MM.1S (cell line): ENCODE measurements around the gene SRP19.

ENCODE experiments used
- EZH2 ChIP-seq: fragments of 300-600 bp; sonication (generic); optimal IDR thresholded peaks from 2 replicates; pipeline ENCODE3; 2017; ENCODE audit warnings: low read depth, mild to moderate bottlenecking, antibody characterized with exemption, low read length, mixed read lengths
- EZH2phosphoT487 ChIP-seq: fragments of 300-600 bp; sonication (generic); IDR thresholded peaks from 2 replicates; pipeline ENCODE4 v1.6.1; 2018; ENCODE audit warnings: antibody characterized with exemption, low read length
- TF ChIP-seq, protein P1 (sequence below): fragments of 300-600 bp; sonication (generic); IDR thresholded peaks from 2 replicates; pipeline ENCODE4 v1.5.1; 2016; ENCODE audit warnings: antibody characterized with exemption, low read length, mixed read lengths

DNA sequence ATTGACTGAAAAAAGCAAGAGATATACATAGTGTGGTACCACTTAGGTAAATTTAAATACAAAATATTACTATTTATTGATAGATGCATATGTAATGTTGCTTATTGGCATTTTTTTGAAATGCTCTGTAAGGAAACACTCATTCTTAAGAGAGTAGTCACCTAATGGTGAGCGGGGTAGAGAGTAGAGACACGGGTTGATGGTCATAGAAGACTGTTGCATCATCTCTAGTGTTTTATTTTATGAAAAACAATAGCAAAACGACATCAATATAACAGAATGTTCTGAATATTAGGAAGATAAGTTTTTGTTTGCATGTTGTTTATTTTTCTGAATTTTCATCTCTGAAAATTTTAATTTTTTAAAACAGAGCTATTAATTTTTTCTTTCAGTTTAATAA is 4.0 kb downstream of the SRP19 start:
- TF ChIP-seq, protein P1, sequence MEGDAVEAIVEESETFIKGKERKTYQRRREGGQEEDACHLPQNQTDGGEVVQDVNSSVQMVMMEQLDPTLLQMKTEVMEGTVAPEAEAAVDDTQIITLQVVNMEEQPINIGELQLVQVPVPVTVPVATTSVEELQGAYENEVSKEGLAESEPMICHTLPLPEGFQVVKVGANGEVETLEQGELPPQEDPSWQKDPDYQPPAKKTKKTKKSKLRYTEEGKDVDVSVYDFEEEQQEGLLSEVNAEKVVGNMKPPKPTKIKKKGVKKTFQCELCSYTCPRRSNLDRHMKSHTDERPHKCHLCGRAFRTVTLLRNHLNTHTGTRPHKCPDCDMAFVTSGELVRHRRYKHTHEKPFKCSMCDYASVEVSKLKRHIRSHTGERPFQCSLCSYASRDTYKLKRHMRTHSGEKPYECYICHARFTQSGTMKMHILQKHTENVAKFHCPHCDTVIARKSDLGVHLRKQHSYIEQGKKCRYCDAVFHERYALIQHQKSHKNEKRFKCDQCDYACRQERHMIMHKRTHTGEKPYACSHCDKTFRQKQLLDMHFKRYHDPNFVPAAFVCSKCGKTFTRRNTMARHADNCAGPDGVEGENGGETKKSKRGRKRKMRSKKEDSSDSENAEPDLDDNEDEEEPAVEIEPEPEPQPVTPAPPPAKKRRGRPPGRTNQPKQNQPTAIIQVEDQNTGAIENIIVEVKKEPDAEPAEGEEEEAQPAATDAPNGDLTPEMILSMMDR, result no peak
- TF ChIP-seq EZH2, result no peak
- TF ChIP-seq EZH2phosphoT487, result no peak
